ENCODE results near the gene CATSPERE. TPM values are rescaled to one million over a fixed set of nuclear protein-coding genes. Genes with fewer than 3 reads are reported as not detected.
"Not testable (repeated sequence)": the region's sequence is repeated elsewhere in the genome, so short reads cannot be mapped to it uniquely, and the experiment has no call there.

The CATSPERE gene
- total RNA-seq, 1 donor from 2014 or later = 0.74 TPM

GRCh38 chr1:244662599-244662998 lies 201.5 kb downstream of the CATSPERE start:
- DNase-seq (ENCODE audit: low spot score) = no peak

GRCh38 chr1:244664353-244664752 lies 203.3 kb downstream of the CATSPERE start:
- DNase-seq (ENCODE audit: low spot score) = no peak

- DNase-seq (ENCODE audit: low spot score) = no peak
Observed at GRCh38 chr1:244665771-244666217, 204.7 kb downstream of the CATSPERE start.

GRCh38 chr1:244666672-244667418 lies 205.8 kb downstream of the CATSPERE start:
- not testable (repeated sequence) for DNase-seq (ENCODE audit: low spot score)

GRCh38 chr1:244667797-244668196 lies 206.7 kb downstream of the CATSPERE start:
- no peak for DNase-seq (ENCODE audit: low spot score)

- no peak for DNase-seq (ENCODE audit: low spot score)
Observed at GRCh38 chr1:244672946-244673682, 212.0 kb downstream of the CATSPERE start.

- no peak for DNase-seq (ENCODE audit: low spot score)
Observed at GRCh38 chr1:244674446-244674845, 213.4 kb downstream of the CATSPERE start.

- DNase-seq (ENCODE audit: low spot score) = no peak
Observed at GRCh38 chr1:244675167-244675566, 214.1 kb downstream of the CATSPERE start.

GRCh38 chr1:244678697-244679096 lies 217.6 kb downstream of the CATSPERE start:
- no peak for DNase-seq (ENCODE audit: low spot score)

- no peak for DNase-seq (ENCODE audit: low spot score)
Observed at GRCh38 chr1:244680667-244681066, 219.6 kb downstream of the CATSPERE start.

- DNase-seq (ENCODE audit: low spot score) = not testable (repeated sequence)
Observed at GRCh38 chr1:244682087-244682486, 221.0 kb downstream of the CATSPERE start.

Other genes with a start within 250 kb of the CATSPERE start
- gene ADSS2, start 9.4 kb upstream of the CATSPERE start, total RNA-seq = 27.2 TPM
- gene DESI2, start 191.9 kb downstream of the CATSPERE start, total RNA-seq = 30.3 TPM